SIG-M5 (cell line): Measurements from ENCODE around the gene SLC19A2.
"Not testable (repeated sequence)": the region's sequence is repeated elsewhere in the genome, so short reads cannot be mapped to it uniquely, and the experiment has no call there.

ENCODE experiments used
- DNase-seq: peaks from one replicate; lab custom pipeline; 2025; lab: John Stamatoyannopoulos, UW

SLC19A2 gene

DNA sequence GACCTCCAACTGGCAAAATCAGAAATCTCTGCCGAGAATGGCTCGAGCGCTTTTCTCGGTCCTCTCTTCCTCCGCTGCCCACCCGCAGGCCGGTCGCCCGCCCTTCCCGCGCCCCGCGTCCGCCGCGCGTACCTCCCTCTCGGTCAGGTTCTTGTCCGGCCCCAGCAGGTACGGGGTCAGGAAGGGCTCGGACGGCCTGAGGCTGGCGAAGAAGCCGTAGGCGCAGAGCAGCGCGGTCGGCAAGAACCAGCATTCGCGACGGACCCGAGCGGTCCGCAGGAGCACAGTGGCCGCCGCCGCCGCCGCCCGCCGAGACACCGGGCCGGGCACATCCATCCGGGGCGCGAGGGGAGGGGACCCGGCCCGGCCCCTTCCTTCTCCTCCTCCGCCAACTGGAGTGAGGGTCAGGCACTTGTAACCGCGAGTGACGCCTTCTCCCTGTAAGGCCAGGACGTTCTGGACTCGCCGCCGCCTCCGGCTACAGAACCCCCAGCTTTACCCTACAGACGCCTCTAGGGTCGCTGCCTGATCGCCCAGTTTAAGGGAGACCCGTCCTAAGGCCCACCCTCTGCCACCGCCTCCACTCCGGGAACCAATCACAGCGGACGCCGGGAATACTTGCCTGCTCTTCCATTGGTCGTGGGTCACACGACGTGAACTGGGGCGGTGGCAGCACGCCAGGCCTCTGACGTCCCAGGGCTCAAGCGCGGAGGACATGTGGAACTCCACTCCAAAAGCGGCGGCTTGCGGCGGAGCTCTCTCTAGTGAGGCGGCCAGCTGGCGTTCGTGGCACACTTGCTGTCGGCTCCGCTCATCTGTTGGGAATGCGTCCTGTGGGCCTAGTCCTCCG lies at the start of gene SLC19A2:
TSS of gene SLC19A2 (minus strand) at position 514 of the 850 bp plus-strand sequence. CDS start at position 336, 178 bp downstream.
- DNase-seq, result peak; percentile 98

GRCh38 chr1:169534653-169535052 lies 48.9 kb upstream of the SLC19A2 start:
- no peak for DNase-seq

DNA sequence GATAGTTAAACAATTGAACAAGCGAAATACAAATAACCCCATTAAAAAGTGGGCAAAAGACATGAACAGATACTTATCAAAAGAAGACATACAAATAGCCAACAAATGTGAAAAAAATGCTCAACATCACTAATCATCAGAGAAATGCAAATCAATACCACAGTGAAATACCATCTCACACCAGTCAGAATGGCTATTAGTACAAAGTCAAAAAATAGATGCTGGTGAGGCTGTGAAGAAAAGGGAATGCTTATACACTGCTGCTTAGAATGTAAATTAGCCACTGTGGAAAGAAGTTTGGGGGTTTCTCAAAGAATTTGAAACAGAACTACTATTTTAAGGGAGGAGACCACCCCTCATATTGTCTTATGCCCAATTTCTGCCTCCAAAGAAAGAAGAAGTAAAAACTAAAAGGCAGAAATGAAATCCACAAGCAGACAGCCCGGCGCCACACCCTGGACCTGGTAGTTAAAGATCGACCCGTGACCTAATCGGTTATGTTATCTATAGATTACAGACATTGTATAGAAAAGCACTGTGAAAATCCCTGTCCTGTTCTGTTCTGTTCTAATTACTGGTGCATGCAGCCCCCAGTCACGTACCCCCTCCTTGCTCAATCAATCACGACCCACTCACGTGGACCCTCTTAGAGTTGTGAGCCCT lies 47.9 kb upstream of the SLC19A2 start:
- DNase-seq, result not testable (repeated sequence)

DNA sequence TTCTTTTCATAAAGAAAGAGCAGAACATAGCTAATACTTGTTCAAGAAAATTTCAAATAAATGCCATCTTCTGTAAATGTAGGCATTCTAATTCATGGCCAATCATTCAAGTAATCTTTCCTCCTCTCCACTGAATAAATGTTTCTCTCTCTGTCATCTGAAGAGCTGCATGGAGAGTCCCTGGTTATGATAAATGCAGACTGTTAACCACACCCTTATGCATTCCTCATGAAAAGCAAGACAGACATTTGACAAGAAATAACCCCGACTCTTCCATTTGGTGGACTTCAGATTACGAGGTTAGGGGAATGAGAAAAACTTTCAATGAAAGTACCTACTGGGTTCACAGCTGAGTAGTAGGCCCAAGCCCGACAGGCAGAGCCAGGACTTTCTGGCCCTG lies 44.7 kb upstream of the SLC19A2 start:
- DNase-seq, result no peak

DNA sequence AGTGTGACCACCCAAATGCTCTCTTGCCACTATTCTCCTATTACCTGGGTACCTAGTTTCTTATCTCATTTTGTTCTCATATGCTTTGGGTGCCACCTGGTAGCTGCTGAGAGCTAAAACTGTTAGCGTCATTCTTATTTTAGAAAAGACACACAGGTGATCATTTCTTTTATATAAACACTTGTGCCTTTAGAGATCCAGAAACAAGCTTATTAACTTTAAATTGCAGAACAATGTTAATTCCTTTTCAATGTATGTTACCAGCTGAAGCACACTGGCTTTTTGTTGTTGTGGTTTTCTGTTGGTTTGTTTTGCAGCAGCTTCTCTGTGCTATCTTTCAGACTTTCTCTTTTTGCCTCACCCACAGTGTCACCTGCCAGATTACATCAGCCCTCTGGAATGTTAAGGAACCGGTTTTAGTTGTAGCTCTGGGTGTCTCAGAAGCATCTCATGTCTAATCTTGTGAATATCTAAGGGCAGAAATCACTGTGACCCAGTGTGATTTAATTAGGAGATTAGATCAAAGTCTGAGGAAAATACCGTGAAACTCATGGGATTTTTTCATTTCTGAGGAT lies 43.4 kb upstream of the SLC19A2 start:
- DNase-seq, result no peak

- DNase-seq, result no peak
Measured at GRCh38 chr1:169528215-169529067, 42.7 kb upstream of the SLC19A2 start.

DNA sequence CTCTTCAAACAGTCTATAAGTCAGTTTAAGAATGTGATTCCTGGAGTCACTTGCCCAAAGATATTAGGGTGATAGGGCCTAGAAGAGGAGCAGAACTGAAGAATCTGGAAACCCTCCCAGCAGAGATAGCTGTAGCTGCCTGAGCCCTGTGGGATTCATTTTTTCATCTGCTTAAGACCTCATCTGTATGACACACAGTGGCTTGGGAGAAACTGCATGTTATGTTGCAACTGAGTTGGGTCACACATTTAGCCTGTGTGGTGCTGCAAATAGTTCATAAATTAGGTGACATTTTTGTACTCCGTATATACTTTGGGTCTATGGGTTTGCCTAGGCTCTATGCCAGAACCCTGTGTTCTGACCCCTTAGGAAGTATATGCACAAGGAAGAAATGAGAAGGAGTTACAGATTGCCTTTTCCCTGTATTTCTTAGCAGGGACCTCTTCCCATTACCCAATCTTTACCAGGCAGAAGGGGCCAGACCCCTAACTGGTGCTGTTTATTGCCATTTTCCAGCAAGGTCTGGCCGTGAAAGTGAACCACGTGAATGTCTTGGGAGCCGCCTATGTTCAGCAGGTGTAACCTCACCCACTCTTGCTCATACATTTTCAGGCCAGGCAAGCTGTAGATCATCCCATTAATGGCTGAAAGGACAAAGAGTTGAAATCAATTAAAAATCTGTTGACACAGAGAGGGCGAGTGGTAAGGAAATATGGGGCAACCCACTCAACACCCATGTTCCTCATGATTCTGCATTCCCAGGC lies 41.9 kb upstream of the SLC19A2 start:
- no peak for DNase-seq

DNA sequence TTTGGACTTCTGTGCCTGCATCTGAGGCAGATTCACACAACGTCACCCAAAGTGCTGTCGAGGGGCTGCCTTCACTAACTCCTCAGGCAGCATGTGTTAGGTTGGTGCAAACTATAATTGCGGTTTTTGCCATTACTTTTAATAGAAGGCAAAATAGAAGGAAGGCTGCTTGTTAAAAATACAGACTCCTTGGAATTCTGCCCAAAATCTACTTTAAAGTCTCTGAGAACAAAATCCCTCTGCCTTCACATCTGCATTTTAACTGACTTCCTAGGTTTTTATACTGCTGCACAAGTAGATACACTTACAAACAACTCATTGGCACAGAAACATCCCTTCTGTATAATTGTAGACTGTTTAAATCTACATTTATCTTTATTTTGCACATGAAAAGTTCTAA lies 41.3 kb upstream of the SLC19A2 start:
- no peak for DNase-seq

DNA sequence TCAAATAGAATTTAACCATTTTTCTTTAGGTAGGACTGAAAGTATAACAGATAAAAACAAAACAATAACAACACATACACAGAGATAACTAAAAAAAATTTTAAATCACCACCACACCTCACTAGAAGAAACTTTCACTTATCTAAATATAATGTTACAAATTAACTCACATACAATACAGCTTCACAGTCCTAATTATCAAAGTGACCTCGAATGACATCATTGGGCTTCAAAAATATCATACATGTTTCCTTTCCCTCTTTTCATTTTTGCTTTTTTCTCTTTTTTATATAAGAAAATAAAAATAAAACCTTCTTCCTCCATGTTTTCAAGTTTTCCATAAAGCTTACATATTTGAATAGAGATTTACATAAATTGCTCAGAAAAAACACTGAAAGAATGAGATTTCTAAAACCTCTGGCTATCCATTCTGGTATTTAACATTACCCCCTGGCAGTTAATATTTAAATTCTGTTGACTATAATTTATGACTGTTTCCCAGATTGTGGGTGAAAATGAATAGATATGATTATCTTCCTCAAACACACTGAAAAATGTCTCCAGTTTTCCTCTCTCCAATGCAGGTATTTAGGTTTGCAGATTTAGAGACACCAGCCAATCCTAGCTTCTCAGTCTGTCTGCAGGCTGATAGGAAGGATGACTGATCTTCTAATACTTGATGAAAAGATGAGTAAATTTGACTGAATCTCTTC lies 40.5 kb upstream of the SLC19A2 start:
- DNase-seq, result no peak

DNA sequence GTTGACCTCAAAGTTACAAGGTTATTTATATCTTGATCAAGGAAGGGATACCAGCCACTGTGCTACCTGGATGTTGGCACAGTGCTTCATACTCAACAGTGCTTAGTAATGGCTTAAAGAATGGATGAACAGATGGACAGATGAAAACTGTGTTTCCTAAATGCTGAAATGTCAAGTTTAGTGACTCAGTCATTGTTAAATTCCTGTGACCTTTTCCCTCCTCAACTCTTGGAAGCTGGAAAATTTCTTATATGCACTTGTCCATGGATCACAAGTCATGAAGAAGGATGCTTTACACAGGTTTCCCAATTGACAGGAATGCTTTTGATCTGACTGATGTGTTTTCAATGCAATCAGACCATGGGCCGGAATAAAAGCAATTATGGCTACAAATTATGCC lies 39.6 kb upstream of the SLC19A2 start:
- DNase-seq, result no peak

DNA sequence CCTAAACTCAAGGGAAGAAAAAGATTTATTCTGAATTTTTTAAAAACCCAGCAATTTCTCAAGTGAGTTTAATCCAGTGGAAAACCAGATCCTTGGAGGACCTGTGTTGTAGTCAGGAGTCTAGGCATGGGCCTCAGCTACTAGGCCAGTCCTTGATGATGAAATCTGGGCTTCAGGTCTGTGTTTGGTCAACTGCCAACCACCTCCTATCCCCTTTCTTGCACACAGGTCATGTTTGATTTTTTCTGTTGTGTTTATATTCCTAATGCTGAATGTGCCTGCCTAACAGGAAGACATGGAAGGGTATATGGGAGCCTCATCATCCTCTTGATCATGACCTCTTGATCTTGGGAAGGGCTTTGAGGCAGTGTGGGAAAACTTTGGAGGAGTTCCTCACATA lies 38.2 kb upstream of the SLC19A2 start:
- no peak for DNase-seq

DNA sequence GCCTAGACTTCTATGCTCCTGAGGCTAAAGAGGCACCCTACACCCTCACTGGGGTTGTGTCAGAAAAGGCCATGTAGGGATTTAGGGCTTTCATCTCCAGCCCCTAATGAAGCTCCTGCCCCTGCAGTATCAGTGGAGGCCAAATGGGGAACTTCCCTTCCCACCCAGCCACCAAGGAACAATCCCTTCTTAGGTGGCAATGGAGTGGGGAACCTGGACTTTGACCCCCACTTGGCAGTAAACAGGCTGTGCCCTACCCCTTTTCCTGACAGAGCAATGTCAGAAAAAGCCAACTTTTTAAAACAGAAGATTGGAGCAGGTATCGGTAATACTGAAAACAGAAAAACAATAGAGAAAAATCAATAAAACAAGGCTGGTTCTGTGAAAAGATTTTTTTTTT lies 35.5 kb upstream of the SLC19A2 start:
- no peak for DNase-seq

GRCh38 chr1:169517558-169518186 lies 31.9 kb upstream of the SLC19A2 start:
- DNase-seq, result no peak

GRCh38 chr1:169515641-169516040 lies 29.9 kb upstream of the SLC19A2 start:
- no peak for DNase-seq

DNA sequence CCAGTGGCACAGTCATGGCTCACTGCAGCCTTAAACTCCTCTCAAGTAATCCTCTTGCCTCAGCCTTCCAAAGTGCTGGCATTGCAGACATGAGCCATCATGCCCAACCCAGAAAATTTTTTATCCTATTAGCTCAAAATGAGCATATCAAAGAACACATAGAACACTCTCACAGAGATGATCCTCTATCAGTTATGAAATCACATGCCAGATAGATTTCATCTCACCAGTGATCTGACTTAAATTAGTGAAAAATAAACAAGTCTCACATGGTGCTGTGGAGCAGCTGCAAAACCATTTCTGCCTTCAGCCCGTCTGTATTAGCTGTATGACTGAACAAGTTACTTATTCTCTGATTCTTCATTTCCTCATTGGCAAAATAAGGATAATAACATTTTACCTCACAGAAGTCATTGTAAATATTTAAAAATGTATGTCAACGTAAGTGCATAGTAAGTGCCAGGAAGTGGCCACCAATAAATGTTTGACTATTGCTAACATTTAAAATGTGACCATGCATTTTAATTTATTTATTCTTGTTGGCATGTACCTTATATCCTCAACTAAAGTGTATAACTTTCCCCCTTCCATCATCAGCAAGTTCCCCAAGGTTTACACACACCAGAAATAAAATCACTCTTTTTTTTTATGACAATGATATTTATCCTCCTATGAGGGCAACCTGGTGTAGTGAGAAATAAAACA lies 29.0 kb upstream of the SLC19A2 start:
- no peak for DNase-seq

DNA sequence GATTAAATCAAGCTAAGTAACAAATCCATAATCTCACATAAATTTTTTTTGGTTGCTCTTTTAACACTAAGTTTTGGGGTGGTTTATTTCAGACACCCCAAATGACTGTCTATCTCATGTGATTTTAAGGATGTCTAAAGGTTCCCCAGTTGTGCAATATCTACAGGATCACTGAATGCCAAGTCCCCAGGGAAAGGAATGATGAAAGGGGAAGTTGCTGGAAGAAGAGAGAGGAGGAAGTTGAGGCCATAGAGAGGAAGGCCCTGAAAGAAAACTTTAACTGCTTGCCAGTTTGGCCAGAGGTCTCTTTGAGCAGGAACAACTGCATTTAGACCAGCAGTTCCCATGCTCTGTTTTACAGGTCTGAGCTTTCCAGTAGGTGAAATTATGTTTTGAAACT lies 27.5 kb upstream of the SLC19A2 start:
- DNase-seq, result no peak

- no peak for DNase-seq
Measured at GRCh38 chr1:169511316-169512005, 25.7 kb upstream of the SLC19A2 start.

DNA sequence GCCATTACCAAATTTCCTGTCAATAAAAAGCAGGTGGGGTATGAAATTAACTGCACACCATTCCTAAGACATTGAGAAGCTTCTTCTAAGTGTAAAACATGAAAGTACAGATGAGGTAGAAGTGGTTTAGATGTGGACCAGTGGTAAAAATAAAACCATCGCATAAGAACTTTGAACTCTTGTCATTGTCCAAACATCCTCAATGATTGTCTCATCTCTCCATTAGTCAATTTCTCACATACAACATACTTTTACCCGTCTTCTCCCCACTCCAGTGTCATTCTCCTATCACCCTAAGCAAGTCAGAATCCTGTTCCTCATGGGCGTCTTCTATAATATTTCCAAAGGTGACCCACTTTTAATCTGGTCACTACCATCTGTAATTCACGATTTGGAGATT lies 24.3 kb upstream of the SLC19A2 start:
- no peak for DNase-seq

- DNase-seq, result no peak
Measured at GRCh38 chr1:169509354-169509753, 23.6 kb upstream of the SLC19A2 start.
